Activated T-helper 1 cell treated with anti-CD3 and anti-CD28 coated beads, Interleukin-12 subunit alpha, Interleukin-12 subunit beta, Interleukin-2, Interleukin-4 antibody, amounts not matched to agents 30 ng/mL and 10 ng/mL and 1 ng/mL, durations not matched to agents 14 hours and 24 hours and 36 hours (primary cell): ENCODE data around the gene BCOR. TPM values are rescaled to one million over a fixed set of nuclear protein-coding genes. Genes with fewer than 3 reads are reported as not detected.

Experiments used
- DNase-seq: peaks from one replicate; pipeline ENCODE4 v3.0.0; 2021; ENCODE audit warnings: low spot score
- H3K27ac Mint-ChIP-seq: one replicate; pipeline ENCODE4 v1.8.0; 2021; ENCODE audit warnings: mild to moderate bottlenecking, mixed read lengths
- H3K27me3 Mint-ChIP-seq: one replicate; pipeline ENCODE4 v1.8.0; 2022; ENCODE audit warnings: mild to moderate bottlenecking, moderate library complexity, mixed read lengths; ENCODE audit not compliant: insufficient read depth
- H3K36me3 Mint-ChIP-seq: one replicate; pipeline ENCODE4 v1.8.0; 2021; ENCODE audit warnings: low read depth, mixed read lengths
- H3K4me1 Mint-ChIP-seq: one replicate; pipeline ENCODE4 v1.8.0; 2021; ENCODE audit warnings: low read depth, mixed read lengths
- H3K4me3 Mint-ChIP-seq: one replicate; pipeline ENCODE4 v1.8.0; 2021; ENCODE audit warnings: mild to moderate bottlenecking, moderate library complexity, mixed read lengths
- H3K9me3 Mint-ChIP-seq: one replicate; pipeline ENCODE4 v1.8.0; 2021; ENCODE audit warnings: mixed read lengths
- intact Hi-C: fragments of 100-400 bp; cut with micrococcal nuclease; formaldehyde crosslinking; loops from one replicate; pipeline ENCODE4 v1.15.1; 2024
- total RNA-seq: library from RNA; stranded (reverse); gene quantifications from 2 replicates; pipeline ENCODE4 v1.2.3, GENCODE V29; 2022

Gene BCOR
- total RNA-seq, 1 donor from 2014 or later: 65.2 TPM

GRCh38 chrX:40083979-40084359 lies 13.8 kb downstream of the BCOR start:
- Mint-ChIP-seq H3K4me1 (peaks cover 36% of the 10 kb centered on the region), H3K4me3 (peak overlapping the region; percentile 76), H3K27me3 (no peaks in the 10 kb centered on the region), H3K9me3 (no peaks in the 10 kb centered on the region), H3K27ac (no peak overlapping the region), H3K36me3 (peaks cover 8% of the 10 kb centered on the region)
- intact Hi-C loops: no loop called here
- DNase-seq: no peak

GRCh38 chrX:40083120-40083978 lies 14.4 kb downstream of the BCOR start:
- no peak overlapping the region for H3K27ac Mint-ChIP-seq
- intact Hi-C loops: no loop called here
- H3K4me3 Mint-ChIP-seq: peak overlapping the region; percentile 76
- H3K27me3 Mint-ChIP-seq: no peaks in the 10 kb centered on the region
- peaks cover 8% of the 10 kb centered on the region for H3K36me3 Mint-ChIP-seq
- no peak for DNase-seq
- peaks cover 34% of the 10 kb centered on the region for H3K4me1 Mint-ChIP-seq
- no peaks in the 10 kb centered on the region for H3K9me3 Mint-ChIP-seq

- H3K9me3 Mint-ChIP-seq: no peaks in the 10 kb centered on the region
- peaks cover 11% of the 10 kb centered on the region for H3K36me3 Mint-ChIP-seq
- intact Hi-C loops: no loop called here
- H3K27me3 Mint-ChIP-seq: no peaks in the 10 kb centered on the region
- H3K4me1 Mint-ChIP-seq: peaks cover 42% of the 10 kb centered on the region
- H3K27ac Mint-ChIP-seq: no peak overlapping the region
- peak overlapping the region; percentile 68 for H3K4me3 Mint-ChIP-seq
- DNase-seq: no peak
These were observed 15.2 kb downstream of the BCOR start for GRCh38 chrX:40082447-40083119.

DNA sequence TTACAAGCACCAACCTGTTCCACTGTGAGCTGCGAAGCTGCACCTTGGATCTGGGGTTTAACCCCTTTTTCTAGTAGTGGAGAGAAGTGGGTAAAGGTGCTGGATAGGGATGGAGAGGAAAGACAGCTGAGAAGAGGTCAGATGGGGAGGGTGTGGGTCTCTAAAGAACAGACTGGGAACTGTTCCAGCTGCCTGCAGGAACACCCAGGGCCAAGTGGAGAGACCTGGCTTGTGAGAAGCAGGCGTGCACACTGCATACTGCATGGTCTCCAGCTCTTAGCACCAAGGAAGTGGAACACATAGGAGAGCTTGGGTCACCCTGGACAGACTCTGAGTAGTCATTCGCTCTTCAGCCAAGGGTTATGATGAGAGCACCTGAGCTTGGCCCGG lies 16.1 kb downstream of the BCOR start:
- intact Hi-C loops: no loop called here
- no peaks in the 10 kb centered on the region for H3K27me3 Mint-ChIP-seq
- H3K9me3 Mint-ChIP-seq: no peaks in the 10 kb centered on the region
- no peak for DNase-seq
- H3K36me3 Mint-ChIP-seq: peaks cover 12% of the 10 kb centered on the region
- peaks cover 44% of the 10 kb centered on the region for H3K4me1 Mint-ChIP-seq
- H3K27ac Mint-ChIP-seq: no peak overlapping the region
- H3K4me3 Mint-ChIP-seq: no peak overlapping the region

- Mint-ChIP-seq H3K27me3 (no peaks in the 10 kb centered on the region), H3K36me3 (peaks cover 15% of the 10 kb centered on the region), H3K9me3 (no peaks in the 10 kb centered on the region), H3K4me1 (peaks cover 47% of the 10 kb centered on the region), H3K27ac (no peak overlapping the region), H3K4me3 (no peak overlapping the region)
- DNase-seq: no peak
- intact Hi-C loops: no loop called here
These were observed 16.7 kb downstream of the BCOR start for GRCh38 chrX:40080894-40081678.

- Mint-ChIP-seq H3K4me3 (no peak overlapping the region), H3K9me3 (no peaks in the 10 kb centered on the region)
- intact Hi-C loops: no loop called here
These were observed 18.2 kb downstream of the BCOR start for GRCh38 chrX:40079572-40079971.

DNA sequence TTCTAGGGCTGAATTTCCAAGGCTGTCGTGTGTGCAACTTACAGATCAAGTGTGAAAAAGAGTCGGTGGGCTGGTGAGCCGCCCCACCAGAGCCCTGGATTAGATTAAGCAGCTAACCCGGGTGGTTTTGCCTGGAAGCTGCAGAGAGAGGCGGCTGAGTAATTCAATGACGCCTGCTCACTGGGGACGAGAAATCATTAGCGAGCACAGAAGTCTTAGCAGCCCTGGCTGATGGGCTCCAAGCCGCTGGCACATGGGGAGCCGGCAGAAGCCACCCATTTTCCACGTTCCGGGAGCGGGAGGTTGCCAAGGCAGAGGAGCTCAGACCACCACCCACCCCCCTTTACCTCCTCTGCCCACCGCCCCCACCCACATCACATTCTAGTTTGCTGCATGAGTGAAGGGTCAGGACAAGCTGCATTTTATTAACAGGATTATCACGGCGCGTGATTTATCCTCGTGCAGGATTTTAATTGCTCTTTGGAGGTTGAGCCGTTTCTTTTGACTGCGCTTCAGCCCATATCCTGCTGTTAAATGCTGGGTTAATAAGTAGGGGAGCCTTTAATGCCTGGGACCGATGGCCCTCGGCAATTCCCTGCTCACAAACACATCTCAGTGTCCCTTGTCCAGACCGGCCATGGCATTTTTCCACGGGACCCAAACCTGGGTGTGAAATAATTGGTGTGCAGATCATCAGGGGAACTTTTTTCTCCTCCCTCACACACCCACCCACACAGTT lies 19.1 kb downstream of the BCOR start:
- peaks cover 33% of the 10 kb centered on the region for H3K4me1 Mint-ChIP-seq
- H3K27ac Mint-ChIP-seq: no peak overlapping the region
- no peak for DNase-seq
- intact Hi-C loops: no loop called here
- H3K36me3 Mint-ChIP-seq: peaks cover 22% of the 10 kb centered on the region
- no peaks in the 10 kb centered on the region for H3K27me3 Mint-ChIP-seq
- peak overlapping the region; percentile 57 for H3K4me3 Mint-ChIP-seq
- H3K9me3 Mint-ChIP-seq: no peaks in the 10 kb centered on the region

More at GRCh38 chrX:40079572-40079971, 18.2 kb downstream of the BCOR start:
- DNase-seq: no peak
- H3K36me3 Mint-ChIP-seq: peaks cover 17% of the 10 kb centered on the region
- no peaks in the 10 kb centered on the region for H3K27me3 Mint-ChIP-seq
- H3K4me1 Mint-ChIP-seq: peaks cover 40% of the 10 kb centered on the region
- H3K27ac Mint-ChIP-seq: no peak overlapping the region

GRCh38 chrX:40077906-40078305 lies 19.9 kb downstream of the BCOR start:
- no peak overlapping the region for H3K27ac Mint-ChIP-seq
- H3K27me3 Mint-ChIP-seq: no peaks in the 10 kb centered on the region
- intact Hi-C loops: no loop called here
- no peak overlapping the region for H3K4me3 Mint-ChIP-seq
- no peaks in the 10 kb centered on the region for H3K9me3 Mint-ChIP-seq
- no peak for DNase-seq
- H3K4me1 Mint-ChIP-seq: peaks cover 33% of the 10 kb centered on the region
- peaks cover 25% of the 10 kb centered on the region for H3K36me3 Mint-ChIP-seq

GRCh38 chrX:40076750-40077575 lies 20.8 kb downstream of the BCOR start:
- Mint-ChIP-seq H3K36me3 (peaks cover 26% of the 10 kb centered on the region), H3K4me3 (no peak overlapping the region), H3K27ac (no peak overlapping the region), H3K4me1 (peaks cover 28% of the 10 kb centered on the region), H3K9me3 (no peaks in the 10 kb centered on the region), H3K27me3 (no peaks in the 10 kb centered on the region)
- DNase-seq: no peak
- intact Hi-C loops: no loop called here

- DNase-seq: no peak
- no peak overlapping the region for H3K27ac Mint-ChIP-seq
- H3K9me3 Mint-ChIP-seq: no peaks in the 10 kb centered on the region
- H3K4me3 Mint-ChIP-seq: no peak overlapping the region
- intact Hi-C loops: no loop called here
- no peaks in the 10 kb centered on the region for H3K27me3 Mint-ChIP-seq
- peaks cover 38% of the 10 kb centered on the region for H3K36me3 Mint-ChIP-seq
- peaks cover 37% of the 10 kb centered on the region for H3K4me1 Mint-ChIP-seq
These were observed 22.8 kb downstream of the BCOR start for GRCh38 chrX:40074959-40075332.

- Mint-ChIP-seq H3K4me3 (no peak overlapping the region), H3K27ac (peak overlapping the region; percentile 34), H3K9me3 (no peaks in the 10 kb centered on the region), H3K36me3 (peaks cover 38% of the 10 kb centered on the region), H3K4me1 (peaks cover 35% of the 10 kb centered on the region), H3K27me3 (no peaks in the 10 kb centered on the region)
- DNase-seq: no peak
- intact Hi-C loops: no loop called here
These were observed 23.4 kb downstream of the BCOR start for GRCh38 chrX:40074080-40074958.
